Measurements from ENCODE around the gene RTP2. TPM values are rescaled to one million over a fixed set of nuclear protein-coding genes. Genes with fewer than 3 reads are reported as not detected.

Gene RTP2
- total RNA-seq, 1 experiment from 2014 or later = not detected

DNA sequence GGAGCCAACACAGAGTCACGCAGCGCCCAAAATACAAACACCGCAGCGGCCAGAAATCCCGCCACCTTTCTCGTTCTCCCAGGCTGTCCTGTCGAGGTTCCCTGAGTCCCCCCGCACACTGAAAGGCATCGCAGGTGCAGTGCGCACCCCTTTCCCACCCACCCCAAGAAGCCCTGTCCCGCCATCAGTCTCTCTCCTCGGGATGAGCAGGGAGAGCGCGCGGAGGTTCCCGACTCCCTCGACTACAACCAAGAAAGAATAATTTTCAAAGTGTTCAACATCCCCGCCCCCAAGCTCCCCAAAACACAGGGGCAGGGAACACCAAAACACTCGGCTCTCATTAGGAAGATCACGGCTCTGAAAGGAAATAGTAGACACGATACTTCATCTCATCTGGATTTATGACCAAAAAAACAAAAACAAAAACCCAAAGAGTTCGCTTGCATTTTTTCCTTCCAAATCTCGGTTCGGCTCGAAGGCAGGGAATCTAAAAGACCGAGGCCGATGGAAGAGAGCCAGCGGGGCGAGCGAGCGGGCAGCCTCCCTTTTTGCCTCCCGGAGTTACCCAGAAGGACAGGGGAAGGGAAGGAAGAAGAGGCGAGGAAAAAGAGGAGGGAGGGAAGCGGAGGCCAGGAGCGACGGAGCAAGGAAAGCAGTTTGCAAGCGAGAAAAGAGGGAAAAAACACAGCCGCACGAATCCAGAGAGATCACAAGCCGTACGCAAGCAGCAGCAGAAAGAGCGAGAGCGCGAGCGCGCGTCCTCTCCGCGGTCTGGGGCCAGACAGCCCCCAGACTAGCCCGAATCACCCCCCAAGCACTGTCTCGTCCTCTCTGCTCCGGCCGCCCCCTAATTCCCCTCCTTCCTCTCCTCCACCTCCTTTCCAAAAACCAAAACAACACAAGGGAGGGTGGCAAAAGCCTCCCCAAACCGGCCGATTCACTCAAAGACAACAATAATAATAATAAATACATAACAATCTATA lies 42.1 kb upstream of the RTP2 start (continued):
- TF ChIP-seq TCF7L2 (IDR thresholded peaks at IDR 0.05; ENCODE audit: borderline replicate concordance, extremely low read depth, insufficient read depth, insufficient read length) (no peak), ZNF274 (IDR thresholded peaks at IDR 0.05; ENCODE audit: low read depth, low read length) (no peak), EGR1 (IDR thresholded peaks at IDR 0.05; ENCODE audit: low read depth) (no peak)
- TF ChIP-seq, protein P1, sequence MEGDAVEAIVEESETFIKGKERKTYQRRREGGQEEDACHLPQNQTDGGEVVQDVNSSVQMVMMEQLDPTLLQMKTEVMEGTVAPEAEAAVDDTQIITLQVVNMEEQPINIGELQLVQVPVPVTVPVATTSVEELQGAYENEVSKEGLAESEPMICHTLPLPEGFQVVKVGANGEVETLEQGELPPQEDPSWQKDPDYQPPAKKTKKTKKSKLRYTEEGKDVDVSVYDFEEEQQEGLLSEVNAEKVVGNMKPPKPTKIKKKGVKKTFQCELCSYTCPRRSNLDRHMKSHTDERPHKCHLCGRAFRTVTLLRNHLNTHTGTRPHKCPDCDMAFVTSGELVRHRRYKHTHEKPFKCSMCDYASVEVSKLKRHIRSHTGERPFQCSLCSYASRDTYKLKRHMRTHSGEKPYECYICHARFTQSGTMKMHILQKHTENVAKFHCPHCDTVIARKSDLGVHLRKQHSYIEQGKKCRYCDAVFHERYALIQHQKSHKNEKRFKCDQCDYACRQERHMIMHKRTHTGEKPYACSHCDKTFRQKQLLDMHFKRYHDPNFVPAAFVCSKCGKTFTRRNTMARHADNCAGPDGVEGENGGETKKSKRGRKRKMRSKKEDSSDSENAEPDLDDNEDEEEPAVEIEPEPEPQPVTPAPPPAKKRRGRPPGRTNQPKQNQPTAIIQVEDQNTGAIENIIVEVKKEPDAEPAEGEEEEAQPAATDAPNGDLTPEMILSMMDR (IDR thresholded peaks at IDR 0.05 in 2 of 3, conservative IDR thresholded peaks at IDR 0.05 in 1 of 3; ENCODE audit: borderline replicate concordance in 1 of 3, insufficient read depth in 1 of 3, low read depth in 2 of 3, low read length in 2 of 3) = no peak

DNA sequence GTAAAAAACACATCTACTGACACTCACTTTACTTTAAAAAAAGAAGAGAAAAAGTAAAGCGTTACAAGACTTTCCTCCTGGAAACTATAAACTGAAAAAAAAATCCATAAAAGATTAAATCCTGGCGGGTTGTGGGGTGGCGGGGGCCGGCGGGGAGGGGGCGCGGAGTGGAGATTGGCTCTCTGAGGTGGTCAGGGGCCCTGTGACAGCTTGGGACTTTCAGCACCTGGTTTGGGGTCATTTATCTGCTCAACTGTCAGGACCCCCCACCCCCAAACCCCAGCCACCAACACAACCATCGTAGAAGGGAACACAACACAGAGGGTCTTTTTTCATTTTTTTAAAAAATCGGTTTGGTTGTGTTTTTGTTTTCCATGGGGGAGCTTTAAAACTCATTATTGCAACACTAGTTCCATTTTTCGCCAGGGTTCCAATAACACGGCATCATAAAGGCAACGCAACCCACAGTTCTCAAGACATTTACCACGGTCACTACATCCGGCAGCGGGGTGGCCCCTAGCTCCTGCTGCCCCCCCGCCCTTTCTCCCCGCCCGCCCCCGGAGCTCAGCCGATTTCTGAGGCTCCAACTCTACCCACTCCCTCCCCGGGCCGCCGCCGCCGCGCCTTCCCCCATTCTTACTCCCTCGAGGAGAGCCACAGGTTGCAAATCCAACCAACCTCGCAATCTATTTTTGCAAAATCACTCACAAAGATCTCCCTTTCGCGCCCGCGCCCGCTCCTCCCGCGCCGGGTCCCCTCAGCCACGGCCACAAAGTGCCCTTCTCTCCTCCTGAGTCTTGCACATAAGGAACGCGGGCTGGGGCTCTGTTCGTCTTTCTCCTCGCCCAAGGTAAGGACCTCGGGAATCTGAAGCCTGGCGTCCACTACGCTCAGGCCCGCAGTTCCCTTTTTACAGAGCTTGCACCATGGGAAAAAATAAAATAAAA lies 41.1 kb upstream of the RTP2 start:
- H3K9me2 ChIP-seq (ENCODE audit: insufficient read depth) = no peaks in the 10 kb centered on the region
- CTCF ChIA-PET = interaction anchor here (0.8 to 2.8 kb wide), 3 partner anchors 1204 to 1210 kb away, joined by 4 to 27 read pairs (median 5); no protein-coding TSS in a partner anchor
- H2AFZ ChIP-seq (ENCODE audit: low read depth, low read length, poor library complexity, severe bottlenecking) = peak overlapping the region; percentile 46
- ATAC-seq (no peak), DNase-seq (ENCODE audit: low read depth, low spot score) (no peak)
- RAD21 ChIA-PET (ENCODE audit: low non-redundant PET in 1 of 2, low total read pairs in 2 of 2, uncharacterized antibody in 2 of 2, unreplicated experiment in 2 of 2) = interaction anchor here in 1 of 2 experiments (1.4 kb wide), 1 partner anchor 1211 kb away, joined by 7 read pairs; no protein-coding TSS in a partner anchor
- H3K4me1 ChIP-seq (ENCODE audit: control insufficient read depth in 1 of 2, insufficient read depth in 2 of 2, low read length in 2 of 2) = peaks cover 25 to 64% of the 10 kb centered on the region in 2 experiments
- H3K27ac ChIP-seq (ENCODE audit: low read depth, low read length) = peak overlapping the region; percentile 78; the same call in 1 of the 2 replicates
- no peaks in the 10 kb centered on the region for H3K9me3 ChIP-seq (ENCODE audit: control insufficient read depth in 1 of 2, insufficient read depth in 1 of 2, low read depth in 1 of 2, low read length in 2 of 2)
- peak overlapping the region; percentile 89 to 91 for H3K4me3 ChIP-seq (replicated peaks in 1 of 2; ENCODE audit: low read depth in 1 of 2, low read length in 2 of 2)
- H3K36me3 ChIP-seq (ENCODE audit: control insufficient read depth in 1 of 2, insufficient read depth in 2 of 2, low read length in 2 of 2) = no peaks in the 10 kb centered on the region
- no peaks in the 10 kb centered on the region for H3K27me3 ChIP-seq (ENCODE audit: insufficient read depth, low read length)
- TF ChIP-seq SRF (IDR thresholded peaks at IDR 0.05; ENCODE audit: low read depth) = no peak
- TF ChIP-seq, protein P1 (IDR thresholded peaks at IDR 0.05 in 2 of 3, conservative IDR thresholded peaks at IDR 0.05 in 1 of 3; ENCODE audit: borderline replicate concordance in 1 of 3, insufficient read depth in 1 of 3, low read depth in 2 of 3, low read length in 2 of 3) = no peak
- peaks cover 6% of the 10 kb centered on the region; the same call in 1 of the 2 replicates for H3K79me2 ChIP-seq (ENCODE audit: insufficient read depth, low read length)
- H4K20me1 ChIP-seq (ENCODE audit: insufficient read depth) = no peaks in the 10 kb centered on the region
- no TSS peak for BruUV-seq (replicated peaks)
- POLR2A ChIA-PET = interaction anchor here (1.7 to 2.1 kb wide), 2 partner anchors 1204 to 1211 kb away, joined by 5 to 7 read pairs; no protein-coding TSS in a partner anchor
- H3K9ac ChIP-seq (ENCODE audit: low read length) = peak overlapping the region; percentile 74
- intact Hi-C loops (cut with micrococcal nuclease) = loop anchor here (2.0 to 10.0 kb wide), 7 partner anchors 221 to 1004 kb away; no protein-coding TSS in a partner anchor
- peak overlapping the region; percentile 97 for H3K4me2 ChIP-seq (ENCODE audit: low read length)
